HepG2 (cell line): Measurements from ENCODE around the gene KIF3C. TPM values are rescaled to one million over a fixed set of nuclear protein-coding genes. Genes with fewer than 3 reads are reported as not detected.

ENCODE experiments used
- CHD4 ChIP-seq: fragments of 200-600 bp; sonication (generic); IDR thresholded peaks from 2 replicates; pipeline ENCODE4 v1.7.0; 2017; ENCODE audit warnings: mild to moderate bottlenecking, low read length, borderline replicate concordance
- HNRNPUL1 ChIP-seq: fragments of 200-400 bp; formaldehyde crosslinking; IDR thresholded peaks from 2 replicates; pipeline ENCODE4 v1.6.1; 2017; ENCODE audit warnings: low read depth, mild to moderate bottlenecking, low read length, moderate library complexity
- ISX ChIP-seq: sonication (generic); formaldehyde crosslinking; conservative IDR thresholded peaks from 2 replicates; pipeline ENCODE4 v1.5.0; 2020; ENCODE audit warnings: missing genetic modification reagents
- MAFF ChIP-seq: IDR thresholded peaks from 2 replicates; pipeline ENCODE4 v1.6.1; 2011; ENCODE audit warnings: low read depth, low read length, improper control_type of control experiment
- SALL2 ChIP-seq: sonication (generic); formaldehyde crosslinking; IDR thresholded peaks from 2 replicates; pipeline ENCODE4 v1.8.1; 2023; ENCODE audit warnings: mild to moderate bottlenecking, missing genetic modification reagents, inconsistent platforms
- SIN3B ChIP-seq: fragments of 150-350 bp; IDR thresholded peaks from 2 replicates; pipeline ENCODE4 v1.6.1; 2014; ENCODE audit warnings: low read length
- U2AF2 ChIP-seq: fragments of 200-400 bp; formaldehyde crosslinking; IDR thresholded peaks from 2 replicates; pipeline ENCODE4 v1.6.1; 2017; ENCODE audit warnings: low read depth, mild to moderate bottlenecking, low read length
- ZFP82 ChIP-seq: sonication (generic); formaldehyde crosslinking; IDR thresholded peaks from 2 replicates; pipeline ENCODE4 v1.5.1; 2020; ENCODE audit warnings: mild to moderate bottlenecking, missing genetic modification reagents, borderline replicate concordance
- ZKSCAN1 ChIP-seq: fragments of 150-350 bp; IDR thresholded peaks from 2 replicates; pipeline ENCODE4 v1.6.1; 2014; ENCODE audit warnings: low read length
- ZKSCAN5 ChIP-seq: sonication (generic); formaldehyde crosslinking; IDR thresholded peaks from 2 replicates; pipeline ENCODE4 v1.5.1; 2020; ENCODE audit warnings: mild to moderate bottlenecking, missing genetic modification reagents
- ZNF143 ChIP-seq: sonication (generic); formaldehyde crosslinking; IDR thresholded peaks from 2 replicates; pipeline ENCODE4 v1.4.0; 2020; ENCODE audit warnings: missing genetic modification reagents
- ZNF230 ChIP-seq: sonication (generic); formaldehyde crosslinking; IDR thresholded peaks from 2 replicates; pipeline ENCODE4 v1.4.0; 2020; ENCODE audit warnings: mild to moderate bottlenecking, missing genetic modification reagents
- ZNF264 ChIP-seq: sonication (generic); formaldehyde crosslinking; IDR thresholded peaks from 2 replicates; pipeline ENCODE4 v1.4.0; 2020; ENCODE audit warnings: missing genetic modification reagents
- ZNF484 ChIP-seq: sonication (generic); formaldehyde crosslinking; IDR thresholded peaks from 2 replicates; pipeline ENCODE4 v1.5.1; 2020; ENCODE audit warnings: mild to moderate bottlenecking, low read depth, missing genetic modification reagents, borderline replicate concordance
- ZNF720 ChIP-seq: sonication (generic); formaldehyde crosslinking; IDR thresholded peaks from 2 replicates; pipeline ENCODE4 v1.4.0; 2020; ENCODE audit warnings: missing genetic modification reagents
- ZZZ3 ChIP-seq: sonication (generic); formaldehyde crosslinking; IDR thresholded peaks from 2 replicates; pipeline ENCODE4 v1.4.0; 2020; ENCODE audit warnings: missing genetic modification reagents, mild to moderate bottlenecking, borderline replicate concordance
- polyA plus RNA-seq, 8 experiments: library from polyadenylated mRNA; depleted of rRNA in 3 of 8; stranded (reverse) in 7 of 8; unstranded in 1 of 8; fragments of >200 nt; fragmentation: Illumina TruSeq in 4 of 8; extraction: Trizol in 4 of 8; gene quantifications; 2 replicates each; pipeline versions ENCODE4 v1.2.1 to v1.2.3, GENCODE V29; 2011 to 2016; ENCODE audit warnings: low read depth in 4 of 8, missing spikeins in 1 of 8, mixed read lengths in 1 of 8; ENCODE audit not compliant: insufficient read depth in 1 of 8
- total RNA-seq, 5 experiments: library from RNA; depleted of rRNA; stranded (reverse); fragments of >200 nt; fragmentation: Illumina TruSeq; extraction: Trizol; gene quantifications; 2 replicates each; pipeline ENCODE4 v1.2.3, GENCODE V29; 2016; ENCODE audit warnings: low read depth in 1 of 5
- TF ChIP-seq, protein P1 (sequence below): sonication (generic); formaldehyde crosslinking; IDR thresholded peaks from 2 replicates; pipeline ENCODE4 v1.4.0; 2020; ENCODE audit warnings: mild to moderate bottlenecking, low read depth, missing genetic modification reagents

KIF3C gene
- total and polyA plus RNA-seq, 2 of the 13 experiments (the other 11 are each of a cell fraction or from before 2014, with no cell fraction given) = 3.6 to 4.9 TPM

DNA sequence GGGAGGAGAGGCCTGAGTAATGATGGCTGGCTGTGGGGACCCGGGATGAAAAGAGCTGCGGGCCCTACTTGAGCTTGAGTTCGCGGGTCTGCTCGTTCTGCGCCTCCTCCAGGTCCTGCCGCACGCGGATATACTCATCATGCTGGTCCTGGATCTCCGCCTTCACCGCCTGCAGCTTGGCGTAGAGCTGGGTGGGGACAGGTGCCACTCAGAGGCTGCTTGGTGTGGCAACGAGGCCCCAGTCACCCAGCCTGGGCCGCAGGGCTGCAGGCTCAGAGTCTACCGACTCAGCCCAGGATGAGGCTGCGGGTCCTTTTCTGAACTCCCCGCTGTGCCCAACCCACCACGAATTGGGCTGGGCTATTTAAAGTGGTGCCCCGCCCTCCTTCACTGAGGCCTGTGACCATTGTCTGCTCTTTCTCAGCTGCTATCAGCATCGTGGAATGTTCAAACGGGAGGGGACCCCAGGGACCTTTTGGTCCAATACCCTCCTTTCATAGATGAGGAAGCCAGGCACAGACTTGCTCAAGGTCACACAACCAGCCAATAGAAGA is 28.0 kb downstream of the KIF3C start (continued):
- TF ChIP-seq, protein P1, sequence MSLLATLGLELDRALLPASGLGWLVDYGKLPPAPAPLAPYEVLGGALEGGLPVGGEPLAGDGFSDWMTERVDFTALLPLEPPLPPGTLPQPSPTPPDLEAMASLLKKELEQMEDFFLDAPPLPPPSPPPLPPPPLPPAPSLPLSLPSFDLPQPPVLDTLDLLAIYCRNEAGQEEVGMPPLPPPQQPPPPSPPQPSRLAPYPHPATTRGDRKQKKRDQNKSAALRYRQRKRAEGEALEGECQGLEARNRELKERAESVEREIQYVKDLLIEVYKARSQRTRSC (CRISPR knock-in tag) = no peak
- TF ChIP-seq MAFF = no peak
- TF ChIP-seq SALL2 (CRISPR knock-in tag) = no peak
- no peak for TF ChIP-seq SIN3B
- no peak for TF ChIP-seq ZKSCAN5 (CRISPR knock-in tag)
- no peak for TF ChIP-seq CHD4
- TF ChIP-seq ZNF720 (CRISPR knock-in tag) = no peak
- TF ChIP-seq ZZZ3 (CRISPR knock-in tag) = no peak
- TF ChIP-seq U2AF2 = no peak
- no peak for TF ChIP-seq HNRNPUL1
- no peak; the same call in 1 of the 2 replicates for TF ChIP-seq ZNF143 (CRISPR knock-in tag)
- no peak for TF ChIP-seq ISX (CRISPR knock-in tag)
- no peak for TF ChIP-seq ZFP82
- TF ChIP-seq ZNF264 (CRISPR knock-in tag) = no peak
- TF ChIP-seq ZKSCAN1 = no peak
- no peak for TF ChIP-seq ZNF230
- TF ChIP-seq ZNF484 (CRISPR knock-in tag) = no peak
- TF ChIP-seq, all 625 proteins: peak for 74
